Stimulated activated CD4-positive, alpha-beta T cell treated with anti-CD3 and anti-CD28 coated beads, Interleukin-2, amount 100 ng/mL, for 4 hours (primary cell): Measurements from ENCODE around the gene NTN4.

ENCODE experiments used
- DNase-seq: peaks from one replicate; pipeline ENCODE4 v3.0.0-alpha.2; 2020; ENCODE audit warnings: low read depth

Gene NTN4

GRCh38 chr12:95653771-95654546, 136.6 kb downstream of the NTN4 start:
- no peak for DNase-seq

GRCh38 chr12:95651681-95652080, 138.9 kb downstream of the NTN4 start:
- DNase-seq, result no peak

- no peak for DNase-seq
These were observed 141.4 kb downstream of the NTN4 start for GRCh38 chr12:95648990-95649791.

GRCh38 chr12:95646781-95647190, 143.8 kb downstream of the NTN4 start:
- no peak for DNase-seq

GRCh38 chr12:95643256-95643655, 147.3 kb downstream of the NTN4 start:
- no peak for DNase-seq

GRCh38 chr12:95642583-95642982, 148.0 kb downstream of the NTN4 start:
- DNase-seq, result no peak

GRCh38 chr12:95641299-95641952, 149.1 kb downstream of the NTN4 start:
- no peak for DNase-seq

- no peak for DNase-seq
These were observed 150.0 kb downstream of the NTN4 start for GRCh38 chr12:95640516-95640915.

GRCh38 chr12:95637471-95638155, 153.0 kb downstream of the NTN4 start:
- DNase-seq, result no peak

- DNase-seq, result no peak
These were observed 153.6 kb downstream of the NTN4 start for GRCh38 chr12:95637010-95637409.

- no peak for DNase-seq
These were observed 155.6 kb downstream of the NTN4 start for GRCh38 chr12:95634622-95635621.

- no peak for DNase-seq
These were observed 156.7 kb downstream of the NTN4 start for GRCh38 chr12:95633732-95634465.

- DNase-seq, result no peak
These were observed 157.4 kb downstream of the NTN4 start for GRCh38 chr12:95633049-95633731.

- DNase-seq, result no peak
These were observed 160.1 kb downstream of the NTN4 start for GRCh38 chr12:95630496-95630895.

GRCh38 chr12:95629392-95629791, 161.2 kb downstream of the NTN4 start:
- DNase-seq, result no peak

GRCh38 chr12:95626854-95627253, 163.7 kb downstream of the NTN4 start:
- DNase-seq, result no peak

GRCh38 chr12:95625012-95625411, 165.6 kb downstream of the NTN4 start:
- no peak for DNase-seq

- DNase-seq, result no peak
These were observed 166.0 kb downstream of the NTN4 start for GRCh38 chr12:95624589-95624988.

GRCh38 chr12:95623554-95624170, 166.9 kb downstream of the NTN4 start:
- peak; percentile 2 for DNase-seq
